Muscle layer of colon (tissue), 2 donors: Measurements from ENCODE around the gene ASB11.
"Not testable (repeated sequence)": the region's sequence is repeated elsewhere in the genome, so short reads cannot be mapped to it uniquely, and the experiment has no call there.

Experiments used
- H3K27ac ChIP-seq: one replicate; pipeline ENCODE4 v1.7.0; 2013; ENCODE audit warnings: low read depth, mild to moderate bottlenecking, low read length, moderate library complexity
- H3K27me3 ChIP-seq, 2 donors: one replicate each; pipeline ENCODE4 v1.7.0; 2013; ENCODE audit warnings: low read length in 2 of 2, mild to moderate bottlenecking in 2 of 2; ENCODE audit not compliant: insufficient read depth in 2 of 2, control insufficient read depth in 1 of 2
- H3K36me3 ChIP-seq: one replicate; pipeline ENCODE4 v1.7.0; 2013; ENCODE audit warnings: mild to moderate bottlenecking, low read length; ENCODE audit not compliant: insufficient read depth
- H3K4me1 ChIP-seq: one replicate; pipeline ENCODE4 v1.7.0; 2013; ENCODE audit warnings: mild to moderate bottlenecking, low read length; ENCODE audit not compliant: insufficient read depth
- H3K4me3 ChIP-seq, 2 donors: one replicate each; pipeline ENCODE4 v1.7.0; 2013; ENCODE audit warnings: low read length in 2 of 2, low read depth in 1 of 2, mild to moderate bottlenecking in 1 of 2, moderate library complexity in 1 of 2
- H3K9ac ChIP-seq: one replicate; pipeline ENCODE4 v1.7.0; 2013; ENCODE audit warnings: low read length
- H3K9me3 ChIP-seq: one replicate; pipeline ENCODE4 v1.7.0; 2013; ENCODE audit warnings: mild to moderate bottlenecking, low read length
- donor health status: abdominal sarcoma.
- donor health status: Adenocarcinoma of cecum.

Gene ASB11

DNA sequence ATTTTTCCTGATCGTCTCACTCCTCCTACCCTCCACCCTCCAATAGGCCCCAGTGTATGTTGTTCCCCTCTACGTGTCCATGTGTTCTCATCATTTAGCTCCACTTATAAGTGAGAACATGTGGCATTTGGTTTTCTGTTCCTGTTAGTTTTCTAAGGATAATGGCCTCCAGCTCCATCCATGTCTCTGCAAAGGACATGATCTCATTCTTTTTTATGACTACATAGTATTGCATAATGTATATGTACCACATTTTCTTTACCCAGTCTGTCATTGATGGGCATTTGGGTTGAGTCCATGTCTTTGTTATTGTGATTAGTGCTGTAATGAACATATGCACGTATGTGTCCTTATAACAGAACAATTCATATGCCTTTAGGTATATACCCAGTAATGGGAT, 9.5 kb downstream of the ASB11 start:
- H3K36me3 ChIP-seq, H3K9ac ChIP-seq, H3K27ac ChIP-seq, H3K9me3 ChIP-seq, H3K27me3 ChIP-seq, H3K4me1 ChIP-seq, H3K4me3 ChIP-seq: not testable (repeated sequence)

DNA sequence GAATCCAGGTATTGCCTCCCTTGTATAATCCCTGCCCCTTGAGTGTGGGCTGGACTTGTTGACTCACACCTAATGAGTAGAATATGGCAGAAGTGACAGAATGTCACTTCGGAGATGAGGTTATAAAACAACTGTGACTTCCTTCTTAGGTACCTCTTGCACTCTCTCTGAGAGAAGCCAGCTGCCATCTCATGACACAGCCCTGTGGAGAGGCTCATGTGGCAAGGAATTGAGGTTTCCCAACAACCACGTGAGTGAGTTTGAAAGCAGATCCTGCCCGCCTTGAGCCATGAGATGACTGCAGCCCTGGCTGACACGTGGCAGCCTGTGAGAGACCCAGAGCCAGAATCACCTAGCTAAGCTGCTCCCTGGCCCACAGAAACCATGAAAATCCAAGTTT, 13.5 kb downstream of the ASB11 start:
- Histone ChIP-seq H3K9ac (no peak overlapping the region), H3K36me3 (no peaks in the 10 kb centered on the region), H3K27me3 (no peaks in the 10 kb centered on the region), H3K9me3 (no peaks in the 10 kb centered on the region), H3K4me3 (no peak overlapping the region), H3K4me1 (no peaks in the 10 kb centered on the region), H3K27ac (no peak overlapping the region)

DNA sequence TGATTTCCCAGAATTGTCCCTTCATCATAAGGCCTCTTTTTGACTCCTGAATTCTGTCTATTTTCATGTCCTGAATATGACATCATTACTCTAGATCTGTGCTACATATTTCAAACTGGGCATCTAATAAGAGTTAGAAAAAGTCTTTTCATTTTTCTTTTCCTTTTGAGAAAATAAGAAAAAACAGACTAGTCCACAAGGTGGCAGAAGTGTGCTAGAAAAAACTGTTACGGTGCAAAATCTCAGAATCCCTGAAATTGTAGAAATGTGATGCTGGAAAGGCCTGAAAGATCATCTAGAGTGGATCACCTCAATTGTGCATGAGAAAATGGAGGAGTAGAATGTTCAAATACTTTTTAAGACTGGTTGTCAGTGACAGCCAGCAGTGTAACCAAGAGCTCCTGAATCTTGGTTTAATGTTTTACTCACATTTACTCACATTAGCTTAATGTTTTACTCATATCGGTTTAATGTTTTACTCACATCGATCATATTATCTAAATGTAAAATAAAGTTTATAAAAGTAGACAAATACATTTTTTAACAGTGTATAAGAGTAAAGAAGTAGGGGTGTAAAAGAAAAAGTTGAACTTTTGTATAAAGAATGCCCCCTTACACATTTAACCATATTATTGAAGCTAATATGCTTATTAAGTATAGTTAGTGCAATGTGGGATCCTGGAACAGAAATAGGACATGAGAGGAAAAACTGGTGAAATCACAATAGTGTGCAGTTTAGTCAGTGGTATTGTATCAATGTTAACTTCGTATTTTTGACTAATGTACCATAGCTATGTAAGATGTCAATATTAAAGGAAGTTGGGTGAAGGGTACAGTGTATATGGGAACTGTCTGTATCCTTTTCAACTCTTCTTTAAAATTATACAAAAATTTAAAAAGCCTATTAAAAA, 15.2 kb downstream of the ASB11 start:
- Histone ChIP-seq H3K36me3 (no peaks in the 10 kb centered on the region), H3K9me3 (no peaks in the 10 kb centered on the region), H3K27ac (no peak overlapping the region), H3K4me3 (no peak overlapping the region), H3K27me3 (no peaks in the 10 kb centered on the region), H3K4me1 (no peaks in the 10 kb centered on the region), H3K9ac (no peak overlapping the region)

DNA sequence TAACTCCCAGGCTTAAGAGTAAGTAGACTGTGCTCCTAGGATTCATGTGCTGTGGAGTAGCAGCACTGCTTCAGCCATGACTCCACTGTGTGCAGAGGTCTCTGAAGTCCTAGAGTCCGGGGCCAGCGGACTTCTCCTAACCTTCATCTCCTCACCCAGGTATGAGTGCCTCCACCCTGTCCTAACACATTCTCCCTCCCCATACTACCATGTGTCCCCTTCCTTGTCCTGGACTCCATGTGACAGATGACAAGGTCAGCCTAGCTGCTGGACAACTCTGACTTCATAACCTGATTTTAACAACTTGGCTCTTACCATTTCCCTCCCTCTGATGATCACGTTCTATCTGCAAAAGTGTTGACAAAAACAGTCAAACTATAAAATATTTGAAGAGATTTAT, 16.7 kb downstream of the ASB11 start:
- Histone ChIP-seq H3K27me3 (no peaks in the 10 kb centered on the region), H3K36me3 (no peaks in the 10 kb centered on the region), H3K9me3 (no peaks in the 10 kb centered on the region), H3K4me1 (no peaks in the 10 kb centered on the region), H3K4me3 (no peak overlapping the region), H3K9ac (no peak overlapping the region), H3K27ac (no peak overlapping the region)

DNA sequence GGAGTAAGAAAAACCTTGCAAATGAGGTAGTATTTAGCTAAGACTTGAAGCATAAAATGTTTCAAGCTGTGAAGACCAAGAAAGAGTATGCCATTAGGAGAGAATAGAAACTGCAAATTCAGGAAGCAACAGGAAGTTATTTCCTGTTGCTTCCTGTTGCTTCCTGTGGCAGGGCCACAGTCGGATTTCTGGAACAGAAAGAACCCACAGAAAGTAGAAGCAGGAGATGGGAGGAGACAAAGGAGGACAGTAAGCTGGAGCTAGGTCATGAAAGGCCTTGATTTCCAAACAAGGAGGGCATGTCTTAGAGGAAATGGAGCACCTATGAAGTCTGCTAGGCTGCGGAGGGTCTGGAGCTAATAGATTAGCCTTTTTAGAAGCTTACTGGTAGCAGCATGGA, 17.2 kb downstream of the ASB11 start:
- no peak overlapping the region for H3K27ac ChIP-seq

DNA sequence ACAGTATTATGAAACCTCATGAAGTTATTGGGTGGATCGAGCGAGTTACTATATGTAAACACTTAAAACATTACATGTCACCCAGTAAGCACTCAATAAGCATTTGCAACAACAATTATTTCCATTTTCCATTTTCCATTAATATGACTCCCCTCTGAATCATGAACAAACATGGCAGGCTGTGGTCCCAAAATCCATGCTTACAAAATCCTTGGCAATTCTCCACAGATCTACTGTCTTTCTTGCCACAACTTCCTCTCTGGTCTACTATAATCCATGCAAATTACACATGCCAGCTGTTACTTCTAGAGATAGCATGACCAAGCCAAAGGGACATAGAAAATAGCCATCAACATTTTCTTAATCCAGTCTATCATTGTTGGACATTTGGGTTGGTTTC, 22.0 kb downstream of the ASB11 start:
- H3K9me3 ChIP-seq = no peaks in the 10 kb centered on the region
- no peaks in the 10 kb centered on the region for H3K36me3 ChIP-seq
- H3K9ac ChIP-seq = no peak overlapping the region
- no peak overlapping the region for H3K4me3 ChIP-seq
- H3K27me3 ChIP-seq = no peaks in the 10 kb centered on the region
- no peak overlapping the region for H3K27ac ChIP-seq
- H3K4me1 ChIP-seq = no peaks in the 10 kb centered on the region

More for the DNA sequence above, 17.2 kb downstream of the ASB11 start:
- no peaks in the 10 kb centered on the region for H3K4me1 ChIP-seq
- no peak overlapping the region for H3K9ac ChIP-seq
- no peak overlapping the region for H3K4me3 ChIP-seq
- H3K9me3 ChIP-seq = no peaks in the 10 kb centered on the region
- H3K36me3 ChIP-seq = no peaks in the 10 kb centered on the region
- no peaks in the 10 kb centered on the region for H3K27me3 ChIP-seq

DNA sequence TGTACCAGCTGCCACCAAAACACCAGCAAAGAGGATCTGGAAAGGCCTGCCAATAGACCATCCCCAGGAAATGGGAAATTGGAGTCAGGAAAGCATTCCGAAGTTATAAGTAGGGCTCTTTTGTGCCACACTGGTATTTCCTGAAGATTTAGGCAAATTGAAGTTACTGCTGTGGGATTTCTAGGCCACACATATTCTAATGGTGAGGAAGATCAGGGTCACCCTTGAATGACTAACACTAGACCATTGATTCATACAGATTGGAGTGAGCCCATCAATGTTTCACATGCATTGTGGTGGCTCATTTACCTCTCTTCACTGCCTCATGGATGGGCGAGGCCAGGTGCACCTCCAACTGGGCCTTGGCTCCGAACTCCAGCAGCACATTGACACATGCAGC, 22.6 kb downstream of the ASB11 start:
- Histone ChIP-seq H3K9me3 (no peaks in the 10 kb centered on the region), H3K36me3 (no peaks in the 10 kb centered on the region), H3K4me3 (no peak overlapping the region), H3K27me3 (no peaks in the 10 kb centered on the region), H3K27ac (no peak overlapping the region), H3K4me1 (no peaks in the 10 kb centered on the region), H3K9ac (no peak overlapping the region)

DNA sequence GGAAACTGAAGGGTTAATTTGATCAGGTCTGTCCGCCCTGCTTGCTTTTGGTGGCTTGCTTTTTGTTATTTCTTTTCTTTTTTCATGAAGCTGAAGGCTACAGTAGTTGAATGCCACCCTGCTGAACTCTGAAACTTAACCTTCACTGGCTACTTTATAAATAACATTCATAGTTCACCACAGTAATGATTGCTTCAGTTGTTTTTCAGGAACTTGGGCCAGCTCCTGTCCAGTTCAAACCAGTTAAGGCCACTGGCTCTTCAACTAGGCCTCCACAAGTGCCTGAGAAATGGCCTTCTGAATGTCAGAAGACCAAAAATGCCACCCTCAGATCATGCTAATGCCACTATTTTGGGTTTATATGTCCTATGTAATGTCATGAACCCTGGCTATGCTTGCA, 37.8 kb downstream of the ASB11 start:
- Histone ChIP-seq H3K4me3 (no peak overlapping the region), H3K9me3 (no peaks in the 10 kb centered on the region), H3K27ac (no peak overlapping the region), H3K9ac (no peak overlapping the region), H3K27me3 (no peaks in the 10 kb centered on the region), H3K36me3 (no peaks in the 10 kb centered on the region), H3K4me1 (no peaks in the 10 kb centered on the region)

DNA sequence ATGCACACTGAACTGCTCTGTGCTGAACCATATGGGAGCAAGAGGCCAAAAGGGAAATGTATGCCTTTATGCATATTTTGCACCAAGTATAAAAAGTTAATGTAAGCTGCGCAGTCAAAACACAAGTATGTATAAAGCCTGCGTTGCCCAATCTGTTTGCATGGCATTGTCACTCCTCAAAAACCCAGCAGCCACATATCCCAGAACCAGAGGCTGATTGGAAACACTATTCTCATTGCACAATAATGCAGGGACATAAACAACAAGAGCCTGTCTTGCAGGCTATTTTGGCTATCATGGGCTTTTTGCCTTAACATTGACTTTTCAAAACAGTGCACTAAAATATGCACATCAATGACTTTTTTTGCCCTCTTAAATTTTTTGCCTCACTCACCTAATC, 40.5 kb downstream of the ASB11 start:
- Histone ChIP-seq H3K9ac (no peak overlapping the region), H3K36me3 (no peaks in the 10 kb centered on the region), H3K4me1 (no peaks in the 10 kb centered on the region), H3K27ac (no peak overlapping the region), H3K9me3 (no peaks in the 10 kb centered on the region), H3K27me3 (no peaks in the 10 kb centered on the region), H3K4me3 (no peak overlapping the region)

DNA sequence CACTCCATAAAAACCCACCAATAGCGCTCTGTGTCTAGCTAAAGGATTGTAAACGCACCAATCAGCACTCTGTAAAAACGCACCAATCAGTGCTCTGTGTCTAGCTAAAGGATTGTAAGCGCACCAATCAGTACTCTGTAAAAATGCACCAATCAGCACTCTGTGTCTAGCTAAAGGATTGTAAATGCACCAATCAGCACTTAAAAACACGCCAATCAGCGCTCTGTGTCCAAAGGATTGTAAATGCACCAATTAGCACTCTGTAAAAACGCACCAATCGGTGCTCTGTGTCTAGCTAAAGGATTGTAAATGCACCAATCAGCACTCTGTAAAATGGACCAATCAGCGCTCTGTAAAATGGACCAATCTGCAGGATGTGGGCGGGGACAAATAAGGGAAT, 42.2 kb downstream of the ASB11 start:
- H3K36me3 ChIP-seq, H3K4me1 ChIP-seq, H3K27ac ChIP-seq, H3K27me3 ChIP-seq, H3K9ac ChIP-seq, H3K9me3 ChIP-seq, H3K4me3 ChIP-seq: not testable (repeated sequence)

DNA sequence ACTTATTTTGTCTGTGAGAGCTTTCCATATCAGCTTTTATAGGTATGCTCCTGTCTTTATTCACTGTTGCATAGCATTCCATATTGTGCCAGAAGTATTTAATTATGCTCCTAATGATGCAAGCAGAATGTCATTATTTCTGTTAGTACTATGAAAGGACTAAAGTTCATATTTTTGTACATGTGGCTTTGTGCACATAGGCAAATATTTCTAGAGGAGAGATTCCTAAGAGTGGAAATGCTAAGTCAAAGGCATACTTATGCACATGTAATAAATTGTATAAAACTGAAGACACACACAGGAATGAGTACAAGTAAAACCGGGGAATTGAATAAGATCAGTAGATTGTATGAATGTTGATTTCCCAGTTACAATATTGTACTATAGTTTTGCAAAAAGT, 43.7 kb downstream of the ASB11 start:
- H3K27ac ChIP-seq = no peak overlapping the region
- H3K4me3 ChIP-seq = no peak overlapping the region
- no peaks in the 10 kb centered on the region for H3K27me3 ChIP-seq
- H3K9ac ChIP-seq = no peak overlapping the region
- H3K4me1 ChIP-seq = no peaks in the 10 kb centered on the region
- no peaks in the 10 kb centered on the region for H3K9me3 ChIP-seq
- H3K36me3 ChIP-seq = no peaks in the 10 kb centered on the region
